Myocyte (in vitro differentiated cells): ENCODE results near the gene NMS. TPM values are rescaled to one million over a fixed set of nuclear protein-coding genes. Genes with fewer than 3 reads are reported as not detected.

Experiments used
- DNase-seq: peaks from one replicate; pipeline ENCODE4 v3.0.0-alpha.2; 2012; ENCODE audit warnings: low read depth
- total RNA-seq: library from RNA; depleted of rRNA; stranded (reverse); fragments of >200 nt; gene quantifications from 2 replicates; pipeline ENCODE4 v1.2.3, GENCODE V29; 2014

Gene NMS
- total RNA-seq, 1 donor from 2014 or later = not detected

GRCh38 chr2:100484390-100484789, 14.1 kb downstream of the NMS start:
- no peak for DNase-seq

- no peak for DNase-seq
Measured at GRCh38 chr2:100485396-100485795, 15.1 kb downstream of the NMS start.

- no peak for DNase-seq
Measured at GRCh38 chr2:100494712-100495111, 24.4 kb downstream of the NMS start.

- no peak for DNase-seq
Measured at GRCh38 chr2:100502782-100503181, 32.5 kb downstream of the NMS start.

GRCh38 chr2:100504542-100504941, 34.3 kb downstream of the NMS start:
- no peak for DNase-seq

- DNase-seq = no peak
Measured at GRCh38 chr2:100509066-100509465, 38.8 kb downstream of the NMS start.

- DNase-seq = no peak
Measured at GRCh38 chr2:100513650-100514049, 43.4 kb downstream of the NMS start.

- no peak for DNase-seq
Measured at GRCh38 chr2:100517556-100517955, 47.3 kb downstream of the NMS start.

- no peak for DNase-seq
Measured at GRCh38 chr2:100518801-100519200, 48.5 kb downstream of the NMS start.

GRCh38 chr2:100520224-100520623, 49.9 kb downstream of the NMS start:
- no peak for DNase-seq

GRCh38 chr2:100522430-100522829, 52.1 kb downstream of the NMS start:
- peak; percentile 3 for DNase-seq

GRCh38 chr2:100524331-100524730, 54.0 kb downstream of the NMS start:
- DNase-seq = peak; percentile 3

GRCh38 chr2:100526868-100527267, 56.6 kb downstream of the NMS start:
- DNase-seq = no peak

- no peak for DNase-seq
Measured at GRCh38 chr2:100527440-100528015, 57.2 kb downstream of the NMS start.

GRCh38 chr2:100529176-100529575, 58.9 kb downstream of the NMS start:
- no peak for DNase-seq

GRCh38 chr2:100529900-100530299, 59.6 kb downstream of the NMS start:
- DNase-seq = no peak

Other genes with a start within 250 kb of the NMS start
- gene LONRF2, start 148.0 kb upstream of the NMS start, total RNA-seq = not detected in 2 replicates
- 8.4 and 8.7 TPM in 2 replicates for gene CHST10, start 52.8 kb upstream of the NMS start, total RNA-seq
- 20.7 and 33.7 TPM in 2 replicates for gene PDCL3, start 92.5 kb downstream of the NMS start, total RNA-seq